ENCODE data around the gene JAZF1.

DNA sequence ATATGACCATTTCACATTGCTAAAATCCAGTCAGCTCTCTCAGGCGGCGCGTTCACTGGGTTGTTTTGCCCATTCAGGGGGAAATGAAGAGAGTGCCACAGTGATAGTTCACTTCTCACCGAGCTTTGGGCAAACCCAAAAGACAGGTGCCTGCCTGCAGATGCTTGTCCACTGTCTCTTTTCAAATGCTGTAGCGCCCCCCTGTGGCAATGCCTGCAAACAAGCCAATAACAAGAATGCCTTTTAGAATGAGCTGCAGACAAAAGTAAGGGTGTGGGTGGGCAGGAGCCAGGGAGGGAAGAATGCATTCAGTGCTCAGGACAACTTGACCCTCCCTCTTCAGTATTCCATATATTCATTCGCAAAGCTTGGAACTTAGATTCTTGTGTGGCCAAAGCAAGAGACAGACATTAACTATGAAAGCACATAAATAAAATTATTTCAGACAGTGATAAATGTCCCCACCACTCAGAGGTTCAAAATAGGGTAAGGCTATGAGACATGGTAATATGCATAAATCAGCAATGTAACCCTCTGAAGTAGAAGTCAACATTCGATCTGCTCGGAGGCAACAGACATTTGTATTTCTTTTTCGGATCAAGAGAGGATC is 86.9 kb downstream of the JAZF1 start:
- TF ChIP-seq, protein P1, sequence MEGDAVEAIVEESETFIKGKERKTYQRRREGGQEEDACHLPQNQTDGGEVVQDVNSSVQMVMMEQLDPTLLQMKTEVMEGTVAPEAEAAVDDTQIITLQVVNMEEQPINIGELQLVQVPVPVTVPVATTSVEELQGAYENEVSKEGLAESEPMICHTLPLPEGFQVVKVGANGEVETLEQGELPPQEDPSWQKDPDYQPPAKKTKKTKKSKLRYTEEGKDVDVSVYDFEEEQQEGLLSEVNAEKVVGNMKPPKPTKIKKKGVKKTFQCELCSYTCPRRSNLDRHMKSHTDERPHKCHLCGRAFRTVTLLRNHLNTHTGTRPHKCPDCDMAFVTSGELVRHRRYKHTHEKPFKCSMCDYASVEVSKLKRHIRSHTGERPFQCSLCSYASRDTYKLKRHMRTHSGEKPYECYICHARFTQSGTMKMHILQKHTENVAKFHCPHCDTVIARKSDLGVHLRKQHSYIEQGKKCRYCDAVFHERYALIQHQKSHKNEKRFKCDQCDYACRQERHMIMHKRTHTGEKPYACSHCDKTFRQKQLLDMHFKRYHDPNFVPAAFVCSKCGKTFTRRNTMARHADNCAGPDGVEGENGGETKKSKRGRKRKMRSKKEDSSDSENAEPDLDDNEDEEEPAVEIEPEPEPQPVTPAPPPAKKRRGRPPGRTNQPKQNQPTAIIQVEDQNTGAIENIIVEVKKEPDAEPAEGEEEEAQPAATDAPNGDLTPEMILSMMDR (IDR thresholded peaks at IDR 0.05 in 4 of 5, conservative IDR thresholded peaks at IDR 0.05 in 1 of 5), result peak; percentile 31 to 72 (median 69)
- no peak for TF ChIP-seq POLR2A (IDR thresholded peaks at IDR 0.05)
